GM10266 (cell line): ENCODE results near the gene HIVEP3.

Source experiments
- DNase-seq: peaks from one replicate; pipeline ENCODE4 v3.0.0; 2012; ENCODE audit errors: extremely low spot score
- TF ChIP-seq, protein P1 (sequence below): IDR thresholded peaks from 2 replicates; pipeline ENCODE4 v1.5.1; 2012; ENCODE audit warnings: mild to moderate bottlenecking, low read depth; ENCODE audit not compliant: control insufficient read depth, insufficient read depth; ENCODE audit errors: missing control alignments

HIVEP3 gene

DNA sequence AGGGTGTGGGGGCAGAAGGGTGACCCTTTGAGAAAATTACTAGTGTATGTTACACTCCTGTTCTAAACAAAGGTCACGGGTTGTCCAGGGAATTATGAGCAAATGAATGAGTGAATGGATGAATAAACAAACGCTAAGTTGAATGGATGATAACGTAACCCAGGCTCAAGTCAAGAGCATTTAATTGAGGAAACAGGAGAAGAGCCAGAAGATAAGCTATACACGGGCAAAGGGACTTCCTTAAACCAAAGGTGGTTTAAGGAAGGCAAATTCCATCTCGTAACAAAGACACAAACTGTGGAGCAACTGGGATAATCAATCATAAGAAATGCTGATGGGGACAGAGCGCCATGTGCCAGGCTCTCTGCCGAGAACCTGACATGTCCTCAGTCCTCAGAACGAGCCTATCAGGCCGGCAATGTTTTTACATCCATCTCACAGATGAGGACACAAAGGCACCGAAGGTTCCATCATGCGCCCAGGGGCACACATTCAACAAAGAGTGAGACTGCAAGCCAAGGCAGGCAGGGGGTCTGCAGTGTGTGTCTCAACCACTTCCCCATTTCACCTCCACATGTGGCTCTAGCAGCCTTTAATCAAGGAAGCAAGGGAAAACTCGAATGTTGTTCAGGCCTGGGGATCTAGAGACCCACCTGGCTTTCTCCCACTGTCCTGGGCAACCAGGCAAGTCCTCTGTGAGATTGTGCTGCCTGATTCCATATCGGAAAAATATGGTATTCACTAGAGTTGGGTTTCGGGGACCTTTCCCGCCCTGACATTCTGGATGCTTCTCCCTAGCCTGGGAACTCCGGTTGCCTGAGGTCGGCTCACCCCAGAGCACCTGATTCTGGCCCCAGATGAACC lies 307.4 kb downstream of the HIVEP3 start:
- TF ChIP-seq, protein P1, sequence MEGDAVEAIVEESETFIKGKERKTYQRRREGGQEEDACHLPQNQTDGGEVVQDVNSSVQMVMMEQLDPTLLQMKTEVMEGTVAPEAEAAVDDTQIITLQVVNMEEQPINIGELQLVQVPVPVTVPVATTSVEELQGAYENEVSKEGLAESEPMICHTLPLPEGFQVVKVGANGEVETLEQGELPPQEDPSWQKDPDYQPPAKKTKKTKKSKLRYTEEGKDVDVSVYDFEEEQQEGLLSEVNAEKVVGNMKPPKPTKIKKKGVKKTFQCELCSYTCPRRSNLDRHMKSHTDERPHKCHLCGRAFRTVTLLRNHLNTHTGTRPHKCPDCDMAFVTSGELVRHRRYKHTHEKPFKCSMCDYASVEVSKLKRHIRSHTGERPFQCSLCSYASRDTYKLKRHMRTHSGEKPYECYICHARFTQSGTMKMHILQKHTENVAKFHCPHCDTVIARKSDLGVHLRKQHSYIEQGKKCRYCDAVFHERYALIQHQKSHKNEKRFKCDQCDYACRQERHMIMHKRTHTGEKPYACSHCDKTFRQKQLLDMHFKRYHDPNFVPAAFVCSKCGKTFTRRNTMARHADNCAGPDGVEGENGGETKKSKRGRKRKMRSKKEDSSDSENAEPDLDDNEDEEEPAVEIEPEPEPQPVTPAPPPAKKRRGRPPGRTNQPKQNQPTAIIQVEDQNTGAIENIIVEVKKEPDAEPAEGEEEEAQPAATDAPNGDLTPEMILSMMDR = no peak
- no peak for DNase-seq

DNA sequence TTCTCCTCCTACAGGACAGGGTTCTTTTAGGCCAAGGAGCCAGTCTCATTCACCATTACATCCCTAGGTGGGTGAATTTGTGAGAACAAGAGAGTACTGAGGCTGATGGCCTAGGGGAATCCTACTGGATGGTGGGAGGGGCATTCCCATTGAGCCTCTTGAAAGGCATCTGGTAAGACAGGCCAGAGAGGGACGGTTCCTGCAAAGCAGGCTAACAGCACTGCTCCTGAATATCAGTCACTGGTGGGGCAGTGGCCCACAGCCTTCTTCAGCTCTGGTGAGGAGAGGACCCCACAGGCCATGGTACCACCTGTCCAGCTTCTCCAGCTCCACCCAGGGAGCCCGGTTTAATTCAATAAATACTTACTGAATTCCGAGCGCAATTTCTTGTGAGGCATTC lies 308.4 kb downstream of the HIVEP3 start:
- TF ChIP-seq, protein P1 = no peak
- DNase-seq = no peak

DNA sequence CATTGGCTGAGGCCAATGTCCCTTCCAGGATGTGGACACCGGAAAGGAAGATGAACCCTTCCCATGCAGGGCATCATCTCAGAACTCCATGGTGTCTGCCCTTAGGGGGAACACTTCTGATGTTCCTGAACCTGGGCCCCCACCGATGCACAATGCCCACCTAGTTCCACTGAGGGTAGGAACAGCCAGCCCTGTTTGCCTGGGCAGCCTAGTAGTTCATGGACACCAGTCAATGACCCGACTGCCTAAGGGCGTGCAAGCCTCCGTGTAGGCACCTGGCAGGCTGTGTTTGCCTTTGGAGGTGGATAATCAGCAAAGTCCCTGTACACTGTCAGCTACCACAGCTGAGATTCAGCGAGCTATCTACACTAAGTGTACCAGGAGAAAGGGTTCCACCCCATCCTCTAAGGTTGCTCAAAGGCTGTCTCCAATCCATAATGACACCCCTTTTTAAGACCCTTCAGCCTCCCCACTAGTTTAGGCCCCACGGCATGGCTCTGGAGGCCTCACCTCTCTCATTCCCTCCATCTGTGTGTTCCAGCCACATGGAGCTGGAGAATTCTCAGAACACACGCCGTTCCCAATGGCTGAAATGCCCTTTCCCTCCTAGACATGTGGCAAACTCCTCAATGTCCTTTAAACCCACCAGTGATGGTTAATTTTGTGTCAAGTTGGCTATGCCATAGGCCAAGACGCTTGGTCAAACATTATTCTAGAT lies 309.4 kb downstream of the HIVEP3 start:
- TF ChIP-seq, protein P1 = no peak
- DNase-seq = no peak

DNA sequence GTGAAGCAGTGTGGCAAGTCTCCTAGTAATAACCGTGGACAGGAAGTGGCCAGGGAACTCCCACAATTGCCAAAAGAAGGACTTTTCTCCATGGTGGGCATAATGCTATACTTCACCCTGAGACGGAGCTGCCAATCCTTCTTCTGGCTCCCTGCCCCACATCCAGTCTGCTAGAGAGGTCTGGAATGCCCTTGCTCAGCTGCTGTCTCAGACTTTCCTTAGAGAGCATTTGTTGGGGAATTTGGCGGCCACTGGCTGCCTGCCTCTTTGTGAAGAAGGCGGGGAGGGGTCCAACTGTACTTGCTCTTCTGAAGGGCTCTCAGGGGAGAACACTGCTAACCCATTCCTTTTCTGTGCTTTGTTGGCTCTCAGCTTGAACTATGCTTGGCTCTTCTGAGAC lies 310.5 kb downstream of the HIVEP3 start:
- no peak for DNase-seq
- TF ChIP-seq, protein P1 = no peak

- DNase-seq = no peak
- TF ChIP-seq, protein P1 = no peak
Observed at GRCh38 chr1:41607808-41608207, 310.9 kb downstream of the HIVEP3 start.

- TF ChIP-seq, protein P1 = no peak
- DNase-seq = no peak
Observed at GRCh38 chr1:41599912-41600311, 318.8 kb downstream of the HIVEP3 start.

- TF ChIP-seq, protein P1 = no peak
- no peak for DNase-seq
Observed at GRCh38 chr1:41598325-41598724, 320.4 kb downstream of the HIVEP3 start.
